SJCRH30 (cell line): ENCODE data around the gene SIK3. TPM values are rescaled to one million over a fixed set of nuclear protein-coding genes. Genes with fewer than 3 reads are reported as not detected.

Experiments used
- DNase-seq, 2 experiments: peaks; one replicate each; pipeline ENCODE4 v3.0.0-alpha.2; 2015 to 2020
- H3K27ac ChIP-seq: fragments of 250-450 bp; sonication (Bioruptor Pico); 2 replicates; pipeline ENCODE4 v1.5.1; 2020; ENCODE audit warnings: mild to moderate bottlenecking, moderate library complexity
- H3K27me3 ChIP-seq: fragments of 250-450 bp; sonication (Bioruptor Pico); 2 replicates; pipeline ENCODE4 v1.5.1; 2020; ENCODE audit warnings: mild to moderate bottlenecking, moderate library complexity
- H3K36me3 ChIP-seq: fragments of 250-450 bp; sonication (Bioruptor Pico); 2 replicates; pipeline ENCODE4 v1.5.1; 2020; ENCODE audit warnings: mild to moderate bottlenecking, moderate library complexity
- H3K4me1 ChIP-seq: fragments of 250-450 bp; sonication (Bioruptor Pico); 2 replicates; pipeline ENCODE4 v1.5.1; 2020; ENCODE audit warnings: mild to moderate bottlenecking, moderate library complexity
- H3K4me3 ChIP-seq: fragments of 250-450 bp; sonication (Bioruptor Pico); 2 replicates; pipeline ENCODE4 v1.5.1; 2020; ENCODE audit warnings: mild to moderate bottlenecking, moderate library complexity
- H3K9me3 ChIP-seq: fragments of 250-450 bp; sonication (Bioruptor Pico); replicated peaks from 2 replicates; pipeline ENCODE4 v1.5.1; 2020; ENCODE audit warnings: mild to moderate bottlenecking, moderate library complexity
- total RNA-seq: library from RNA; depleted of rRNA; stranded (reverse); fragments of >200 nt; shearing (Covaris generic); gene quantifications from 2 replicates; pipeline ENCODE4 v1.2.3, GENCODE V29; 2014; rRNA removed

The SIK3 gene
- total RNA-seq, 1 experiment from 2014 or later = 10.0 TPM

DNA sequence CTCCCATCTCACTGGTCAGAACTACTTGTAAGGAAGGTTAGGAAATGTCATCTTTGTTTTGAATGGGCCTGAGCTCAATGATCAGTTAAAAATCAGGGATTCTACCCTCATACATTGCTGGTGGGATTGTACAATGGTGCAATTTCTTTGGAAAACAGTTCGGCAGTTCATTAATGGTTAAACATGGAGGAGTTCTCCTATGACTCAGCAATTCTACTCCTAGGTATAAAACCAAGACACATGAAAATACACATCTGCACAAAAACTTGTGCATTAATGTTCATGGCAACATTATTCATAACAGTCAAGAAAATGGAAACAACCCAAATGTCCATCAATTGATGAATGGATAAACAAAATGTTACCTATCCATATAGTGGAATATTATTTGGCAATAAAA, 301.7 kb downstream of the SIK3 start:
- H3K9me3 ChIP-seq = no peaks in the 10 kb centered on the region
- no peaks in the 10 kb centered on the region for H3K36me3 ChIP-seq
- no peak for DNase-seq
- no peaks in the 10 kb centered on the region for H3K4me1 ChIP-seq
- no peak overlapping the region for H3K4me3 ChIP-seq
- H3K27ac ChIP-seq = no peak overlapping the region
- no peaks in the 10 kb centered on the region for H3K27me3 ChIP-seq

DNA sequence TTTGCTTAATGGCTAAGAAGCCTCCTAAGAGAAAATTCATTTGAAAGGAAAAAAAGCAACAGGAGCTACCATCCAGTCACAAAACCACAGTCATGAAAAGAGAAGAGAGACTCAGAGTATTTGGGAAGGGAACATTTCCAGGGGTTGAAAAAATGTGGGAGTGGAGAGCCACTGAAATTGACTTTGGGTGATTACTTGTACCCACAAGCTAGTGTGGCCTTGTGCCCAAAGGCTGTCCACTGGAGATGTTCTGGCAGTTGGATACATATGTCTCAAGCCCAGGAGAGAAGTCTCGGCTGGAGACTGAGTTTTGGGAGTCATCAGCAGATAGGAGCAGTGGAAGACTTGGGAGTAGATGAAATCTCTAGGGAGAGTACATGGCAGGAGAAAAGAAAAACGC, 303.4 kb downstream of the SIK3 start:
- Histone ChIP-seq H3K4me3 (no peak overlapping the region), H3K27ac (no peak overlapping the region), H3K27me3 (no peaks in the 10 kb centered on the region), H3K9me3 (no peaks in the 10 kb centered on the region), H3K36me3 (no peaks in the 10 kb centered on the region), H3K4me1 (no peaks in the 10 kb centered on the region)
- DNase-seq = no peak

DNA sequence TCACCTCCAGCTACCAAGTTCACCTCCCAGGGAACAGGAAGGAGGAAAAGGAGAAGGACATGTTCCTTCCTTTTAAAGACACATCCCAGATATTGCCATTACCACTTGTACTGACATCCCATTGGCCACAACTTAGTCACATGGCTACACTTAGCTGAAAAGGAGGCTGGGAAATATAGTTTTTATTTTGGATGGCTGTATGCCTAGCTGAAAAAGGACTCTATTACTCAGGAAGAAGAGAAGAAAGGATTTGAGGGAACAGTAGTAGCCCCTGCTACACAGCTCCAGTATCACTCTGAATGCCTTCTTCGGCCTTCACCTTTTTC, 304.5 kb downstream of the SIK3 start:
- peak in 1 of 2 experiments; percentile 48 for DNase-seq
- Histone ChIP-seq H3K36me3 (no peaks in the 10 kb centered on the region), H3K9me3 (no peaks in the 10 kb centered on the region), H3K27ac (no peak overlapping the region), H3K27me3 (no peaks in the 10 kb centered on the region), H3K4me1 (no peaks in the 10 kb centered on the region), H3K4me3 (peak overlapping the region; percentile 36; the same call in 1 of the 2 replicates)

Other genes starting within 250 kb of the SIK3 start
- 70.2 and 72.8 TPM in 2 replicates for gene PAFAH1B2, start 45.9 kb upstream of the SIK3 start, total RNA-seq
- 13.7 and 15.0 TPM in 2 replicates for gene SIDT2, start 80.3 kb upstream of the SIK3 start, total RNA-seq
- 3.7 and 4.2 TPM in 2 replicates for gene TAGLN, start 100.9 kb upstream of the SIK3 start, total RNA-seq
- 9.9 and 12.6 TPM in 2 replicates for gene PCSK7, start 133.6 kb upstream of the SIK3 start, total RNA-seq
- 9.5 and 12.4 TPM in 2 replicates for gene RNF214, start 134.2 kb upstream of the SIK3 start, total RNA-seq
- gene BACE1-AS, start 192.9 kb upstream of the SIK3 start, total RNA-seq = 4.2 and 4.7 TPM in 2 replicates
- gene BACE1, start 217.8 kb upstream of the SIK3 start, total RNA-seq = 2.3 and 3.0 TPM in 2 replicates
- 12.6 and 13.5 TPM in 2 replicates for gene CEP164, start 229.4 kb upstream of the SIK3 start, total RNA-seq